ENCODE measurements around the gene CTNNA3. TPM values are rescaled to one million over a fixed set of nuclear protein-coding genes. Genes with fewer than 3 reads are reported as not detected.

Gene CTNNA3
- total and polyA plus RNA-seq, 4 experiments from 2014 or later, result not detected

GRCh38 chr10:66218981-66219587 is 1476.9 kb downstream of the CTNNA3 start:
- POLR2A ChIA-PET (ENCODE audit: partially characterized antibody), result no interaction called here
- Mint-ChIP-seq H3K9me3 (peaks cover 0 to 4% (median 0%) of the 10 kb centered on the region in 8 donors), H3K36me3 (no peaks in the 10 kb centered on the region), H3K27me3 (no peaks in the 10 kb centered on the region), H3K4me3 (no peak overlapping the region), H3K27ac (no peak overlapping the region), H3K4me1 (no peaks in the 10 kb centered on the region)
- H3K4me3 ChIP-seq (ENCODE audit: low read length in 2 of 2), result no peak overlapping the region
- no peak overlapping the region for H3K27ac ChIP-seq (ENCODE audit: low read depth, low read length)
- H3K36me3 ChIP-seq (ENCODE audit: insufficient read depth, low read length), result no peaks in the 10 kb centered on the region
- CTCF ChIA-PET (ENCODE audit: partially characterized antibody), result no interaction called here
- no peaks in the 10 kb centered on the region for H3K4me1 ChIP-seq (ENCODE audit: insufficient read depth, low read length)
- no peaks in the 10 kb centered on the region for H3K9me3 ChIP-seq (ENCODE audit: control insufficient read depth in 1 of 2, low read length in 2 of 2)
- no peak for DNase-seq
- intact Hi-C loops (cut with micrococcal nuclease), result no loop called here
- no peaks in the 10 kb centered on the region for H3K27me3 ChIP-seq (ENCODE audit: insufficient read depth, low read length)

- Histone ChIP-seq H3K36me3 (ENCODE audit: insufficient read depth, low read length) (no peaks in the 10 kb centered on the region), H3K27ac (ENCODE audit: low read depth, low read length) (no peak overlapping the region), H3K27me3 (ENCODE audit: insufficient read depth, low read length) (no peaks in the 10 kb centered on the region), H3K4me3 (ENCODE audit: low read length in 2 of 2) (no peak overlapping the region), H3K9me3 (ENCODE audit: control insufficient read depth in 1 of 2, low read length in 2 of 2) (no peaks in the 10 kb centered on the region), H3K4me1 (ENCODE audit: insufficient read depth, low read length) (no peaks in the 10 kb centered on the region)
- no peak overlapping the region for H3K27ac Mint-ChIP-seq
- POLR2A ChIA-PET (ENCODE audit: partially characterized antibody), result no interaction called here
- DNase-seq, result no peak
- H3K4me1 Mint-ChIP-seq, result no peaks in the 10 kb centered on the region
- CTCF ChIA-PET (ENCODE audit: partially characterized antibody), result no interaction called here
- H3K36me3 Mint-ChIP-seq, result no peaks in the 10 kb centered on the region
- peaks cover 0 to 4% (median 0%) of the 10 kb centered on the region in 8 donors for H3K9me3 Mint-ChIP-seq
- intact Hi-C loops (cut with micrococcal nuclease), result no loop called here
- H3K4me3 Mint-ChIP-seq, result no peak overlapping the region
- no peaks in the 10 kb centered on the region for H3K27me3 Mint-ChIP-seq
Measured at GRCh38 chr10:66218289-66218688, 1477.7 kb downstream of the CTNNA3 start.

GRCh38 chr10:66215920-66216319 is 1480.1 kb downstream of the CTNNA3 start:
- Mint-ChIP-seq H3K4me3 (no peak overlapping the region), H3K9me3 (peaks cover 0 to 4% (median 0%) of the 10 kb centered on the region in 8 donors), H3K4me1 (no peaks in the 10 kb centered on the region), H3K27ac (no peak overlapping the region), H3K27me3 (no peaks in the 10 kb centered on the region), H3K36me3 (no peaks in the 10 kb centered on the region)
- no peaks in the 10 kb centered on the region for H3K27me3 ChIP-seq (ENCODE audit: insufficient read depth, low read length)
- CTCF ChIA-PET (ENCODE audit: partially characterized antibody), result no interaction called here
- no peak overlapping the region for H3K27ac ChIP-seq (ENCODE audit: low read depth, low read length)
- no peaks in the 10 kb centered on the region for H3K9me3 ChIP-seq (ENCODE audit: control insufficient read depth in 1 of 2, low read length in 2 of 2)
- H3K4me3 ChIP-seq (ENCODE audit: low read length in 2 of 2), result no peak overlapping the region
- no peaks in the 10 kb centered on the region for H3K36me3 ChIP-seq (ENCODE audit: insufficient read depth, low read length)
- intact Hi-C loops (cut with micrococcal nuclease), result no loop called here
- POLR2A ChIA-PET (ENCODE audit: partially characterized antibody), result no interaction called here
- DNase-seq, result no peak
- H3K4me1 ChIP-seq (ENCODE audit: insufficient read depth, low read length), result no peaks in the 10 kb centered on the region

GRCh38 chr10:66214721-66215404 is 1481.1 kb downstream of the CTNNA3 start:
- H3K9me3 ChIP-seq (ENCODE audit: control insufficient read depth in 1 of 2, low read length in 2 of 2), result no peaks in the 10 kb centered on the region
- CTCF ChIA-PET (ENCODE audit: partially characterized antibody), result no interaction called here
- Mint-ChIP-seq H3K36me3 (no peaks in the 10 kb centered on the region), H3K4me1 (no peaks in the 10 kb centered on the region), H3K4me3 (no peak overlapping the region), H3K9me3 (peaks cover 0 to 4% (median 0%) of the 10 kb centered on the region in 8 donors), H3K27ac (no peak overlapping the region), H3K27me3 (no peaks in the 10 kb centered on the region)
- H3K36me3 ChIP-seq (ENCODE audit: insufficient read depth, low read length), result no peaks in the 10 kb centered on the region
- no peaks in the 10 kb centered on the region for H3K4me1 ChIP-seq (ENCODE audit: insufficient read depth, low read length)
- no peak overlapping the region for H3K4me3 ChIP-seq (ENCODE audit: low read length in 2 of 2)
- POLR2A ChIA-PET (ENCODE audit: partially characterized antibody), result no interaction called here
- no peak for DNase-seq
- H3K27ac ChIP-seq (ENCODE audit: low read depth, low read length), result no peak overlapping the region
- intact Hi-C loops (cut with micrococcal nuclease), result no loop called here
- no peaks in the 10 kb centered on the region for H3K27me3 ChIP-seq (ENCODE audit: insufficient read depth, low read length)

- no peak overlapping the region for H3K27ac Mint-ChIP-seq
- H3K4me3 Mint-ChIP-seq, result no peak overlapping the region
- Histone ChIP-seq H3K4me1 (ENCODE audit: insufficient read depth, low read length) (no peaks in the 10 kb centered on the region), H3K36me3 (ENCODE audit: insufficient read depth, low read length) (no peaks in the 10 kb centered on the region), H3K4me3 (ENCODE audit: low read length in 2 of 2) (no peak overlapping the region), H3K27ac (ENCODE audit: low read depth, low read length) (no peak overlapping the region), H3K9me3 (ENCODE audit: control insufficient read depth in 1 of 2, low read length in 2 of 2) (no peaks in the 10 kb centered on the region), H3K27me3 (ENCODE audit: insufficient read depth, low read length) (no peaks in the 10 kb centered on the region)
- H3K27me3 Mint-ChIP-seq, result no peaks in the 10 kb centered on the region
- ChIA-PET CTCF (ENCODE audit: partially characterized antibody) (no interaction called here), POLR2A (ENCODE audit: partially characterized antibody) (no interaction called here)
- intact Hi-C loops (cut with micrococcal nuclease), result no loop called here
- no peak for DNase-seq
- no peaks in the 10 kb centered on the region for H3K9me3 Mint-ChIP-seq
- no peaks in the 10 kb centered on the region for H3K4me1 Mint-ChIP-seq
- no peaks in the 10 kb centered on the region for H3K36me3 Mint-ChIP-seq
Measured at GRCh38 chr10:66209025-66209424, 1487.0 kb downstream of the CTNNA3 start.

GRCh38 chr10:66204838-66205237 is 1491.2 kb downstream of the CTNNA3 start:
- CTCF ChIA-PET (ENCODE audit: partially characterized antibody), result no interaction called here
- H3K27ac ChIP-seq (ENCODE audit: low read depth, low read length), result no peak overlapping the region
- intact Hi-C loops (cut with micrococcal nuclease), result no loop called here

GRCh38 chr10:66202101-66202500 is 1493.9 kb downstream of the CTNNA3 start:
- Mint-ChIP-seq H3K27me3 (peaks cover 0 to 1% of the 10 kb centered on the region in 2 donors), H3K4me1 (no peaks in the 10 kb centered on the region), H3K36me3 (no peaks in the 10 kb centered on the region), H3K9me3 (no peaks in the 10 kb centered on the region), H3K27ac (no peak overlapping the region), H3K4me3 (no peak overlapping the region)
- intact Hi-C loops (cut with micrococcal nuclease), result no loop called here
- Histone ChIP-seq H3K27ac (ENCODE audit: low read depth, low read length) (no peak overlapping the region), H3K9me3 (ENCODE audit: control insufficient read depth in 1 of 2, low read length in 2 of 2) (no peaks in the 10 kb centered on the region), H3K36me3 (ENCODE audit: insufficient read depth, low read length) (no peaks in the 10 kb centered on the region), H3K4me1 (ENCODE audit: insufficient read depth, low read length) (no peaks in the 10 kb centered on the region), H3K4me3 (ENCODE audit: low read length in 2 of 2) (no peak overlapping the region), H3K27me3 (ENCODE audit: insufficient read depth, low read length) (no peaks in the 10 kb centered on the region)
- CTCF ChIA-PET (ENCODE audit: partially characterized antibody), result no interaction called here
- POLR2A ChIA-PET (ENCODE audit: partially characterized antibody), result no interaction called here
- no peak for DNase-seq

More at GRCh38 chr10:66204838-66205237, 1491.2 kb downstream of the CTNNA3 start:
- Histone ChIP-seq H3K4me3 (ENCODE audit: low read length in 2 of 2) (no peak overlapping the region), H3K36me3 (ENCODE audit: insufficient read depth, low read length) (no peaks in the 10 kb centered on the region), H3K27me3 (ENCODE audit: insufficient read depth, low read length) (no peaks in the 10 kb centered on the region), H3K4me1 (ENCODE audit: insufficient read depth, low read length) (no peaks in the 10 kb centered on the region), H3K9me3 (ENCODE audit: control insufficient read depth in 1 of 2, low read length in 2 of 2) (no peaks in the 10 kb centered on the region)
- Mint-ChIP-seq H3K9me3 (no peaks in the 10 kb centered on the region), H3K36me3 (no peaks in the 10 kb centered on the region), H3K4me1 (no peaks in the 10 kb centered on the region), H3K27ac (no peak overlapping the region), H3K4me3 (no peak overlapping the region), H3K27me3 (peaks cover 0 to 1% of the 10 kb centered on the region in 2 donors)
- DNase-seq, result no peak
- POLR2A ChIA-PET (ENCODE audit: partially characterized antibody), result no interaction called here
